DMS53 treated with DMSO at 0.1 percent for 48 hours (cell line): Measurements from ENCODE around the gene PDXK.
A peak's percentile ranks its signal among the peaks of the same experiment; 100 is the strongest.
"Not testable (repeated sequence)": the region's sequence is repeated elsewhere in the genome, so short reads cannot be mapped to it uniquely, and the experiment has no call there.

Experiments used
- DNase-seq: peaks from one replicate; lab custom pipeline; 2025; ENCODE audit not compliant: unreplicated experiment; lab: John Stamatoyannopoulos, UW

Gene PDXK

GRCh38 chr21:43697758-43698643 is 20.9 kb upstream of the PDXK start:
- no peak for DNase-seq

GRCh38 chr21:43699492-43699777 is 19.5 kb upstream of the PDXK start:
- not testable (repeated sequence) for DNase-seq

- DNase-seq = no peak
Measured at GRCh38 chr21:43699933-43700599, 18.9 kb upstream of the PDXK start.

- no peak for DNase-seq
Measured at GRCh38 chr21:43701936-43702784, 16.8 kb upstream of the PDXK start.

- DNase-seq = no peak
Measured at GRCh38 chr21:43702785-43703034, 16.2 kb upstream of the PDXK start.

GRCh38 chr21:43703035-43703880 is 15.7 kb upstream of the PDXK start:
- DNase-seq = peak; percentile 10

- DNase-seq = no peak
Measured at GRCh38 chr21:43707462-43707861, 11.5 kb upstream of the PDXK start.

- no peak for DNase-seq
Measured at GRCh38 chr21:43708745-43709381, 10.1 kb upstream of the PDXK start.

GRCh38 chr21:43712268-43712942 is 6.5 kb upstream of the PDXK start:
- DNase-seq = peak; percentile 24

- DNase-seq = not testable (repeated sequence)
Measured at GRCh38 chr21:43713123-43713522, 5.8 kb upstream of the PDXK start.

GRCh38 chr21:43716376-43717165 is 2.4 kb upstream of the PDXK start:
- DNase-seq = no peak

- DNase-seq = no peak
Measured at GRCh38 chr21:43717166-43717853, 1.6 kb upstream of the PDXK start.

- DNase-seq = no peak
Measured at GRCh38 chr21:43717967-43718871, 710 bp upstream of the PDXK start.

GRCh38 chr21:43719748-43720538 is 1.0 kb downstream of the PDXK start:
- DNase-seq = no peak

- no peak for DNase-seq
Measured at GRCh38 chr21:43720539-43721166, 1.7 kb downstream of the PDXK start.

- DNase-seq = no peak
Measured at GRCh38 chr21:43721206-43721605, 2.3 kb downstream of the PDXK start.
